ENCODE results near the gene DLGAP1.
"Not testable (repeated sequence)": the region's sequence is repeated elsewhere in the genome, so short reads cannot be mapped to it uniquely, and the experiment has no call there.

Gene DLGAP1

GRCh38 chr18:3655254-3656050 is 799.7 kb downstream of the DLGAP1 start:
- Histone ChIP-seq H3K36me3 (ENCODE audit: control insufficient read depth in 1 of 2, insufficient read depth in 2 of 2, low read length in 2 of 2) (no peaks in the 10 kb centered on the region), H3K9me3 (ENCODE audit: control insufficient read depth in 1 of 2, low read length in 2 of 2) (no peaks in the 10 kb centered on the region), H3K27me3 (ENCODE audit: low read depth, low read length) (no peaks in the 10 kb centered on the region), H3K27ac (ENCODE audit: low read length) (no peak overlapping the region), H3K4me3 (ENCODE audit: low read depth in 1 of 2, low read length in 2 of 2) (no peak overlapping the region), H3K4me1 (ENCODE audit: control insufficient read depth in 1 of 2, insufficient read depth in 2 of 2, low read length in 2 of 2) (no peaks in the 10 kb centered on the region)

- H3K4me3 ChIP-seq (ENCODE audit: low read depth in 1 of 2, low read length in 2 of 2): no peak overlapping the region
- no peak overlapping the region for H3K27ac ChIP-seq (ENCODE audit: low read length)
- H3K9me3 ChIP-seq (ENCODE audit: control insufficient read depth in 1 of 2, low read length in 2 of 2): no peaks in the 10 kb centered on the region
- H3K4me1 ChIP-seq (ENCODE audit: control insufficient read depth in 1 of 2, insufficient read depth in 2 of 2, low read length in 2 of 2): no peaks in the 10 kb centered on the region
- no peaks in the 10 kb centered on the region for H3K36me3 ChIP-seq (ENCODE audit: control insufficient read depth in 1 of 2, insufficient read depth in 2 of 2, low read length in 2 of 2)
- H3K27me3 ChIP-seq (ENCODE audit: low read depth, low read length): no peaks in the 10 kb centered on the region
Measured at GRCh38 chr18:3654442-3655253, 800.5 kb downstream of the DLGAP1 start.

GRCh38 chr18:3653851-3654441 is 801.2 kb downstream of the DLGAP1 start:
- Histone ChIP-seq H3K9me3 (ENCODE audit: control insufficient read depth in 1 of 2, low read length in 2 of 2) (no peaks in the 10 kb centered on the region), H3K27me3 (ENCODE audit: low read depth, low read length) (no peaks in the 10 kb centered on the region), H3K4me1 (ENCODE audit: control insufficient read depth in 1 of 2, insufficient read depth in 2 of 2, low read length in 2 of 2) (no peaks in the 10 kb centered on the region), H3K27ac (ENCODE audit: low read length) (no peak overlapping the region), H3K36me3 (ENCODE audit: control insufficient read depth in 1 of 2, insufficient read depth in 2 of 2, low read length in 2 of 2) (no peaks in the 10 kb centered on the region), H3K4me3 (ENCODE audit: low read depth in 1 of 2, low read length in 2 of 2) (no peak overlapping the region)

GRCh38 chr18:3653263-3653850 is 801.8 kb downstream of the DLGAP1 start:
- no peaks in the 10 kb centered on the region for H3K36me3 ChIP-seq (ENCODE audit: control insufficient read depth in 1 of 2, insufficient read depth in 2 of 2, low read length in 2 of 2)
- H3K4me3 ChIP-seq (ENCODE audit: low read depth in 1 of 2, low read length in 2 of 2): no peak overlapping the region
- H3K9me3 ChIP-seq (ENCODE audit: control insufficient read depth in 1 of 2, low read length in 2 of 2): no peaks in the 10 kb centered on the region
- peak overlapping the region; percentile 49 for H3K27ac ChIP-seq (ENCODE audit: low read length)
- H3K4me1 ChIP-seq (ENCODE audit: control insufficient read depth in 1 of 2, insufficient read depth in 2 of 2, low read length in 2 of 2): no peaks in the 10 kb centered on the region
- no peaks in the 10 kb centered on the region for H3K27me3 ChIP-seq (ENCODE audit: low read depth, low read length)

- H3K4me3 ChIP-seq (ENCODE audit: low read depth in 1 of 2, low read length in 2 of 2): no peak overlapping the region
Measured at GRCh38 chr18:3652380-3653262, 802.5 kb downstream of the DLGAP1 start.

GRCh38 chr18:3651266-3651665 is 803.8 kb downstream of the DLGAP1 start:
- Histone ChIP-seq H3K4me1 (ENCODE audit: control insufficient read depth in 1 of 2, insufficient read depth in 2 of 2, low read length in 2 of 2) (no peaks in the 10 kb centered on the region), H3K27me3 (ENCODE audit: low read depth, low read length) (no peaks in the 10 kb centered on the region), H3K4me3 (ENCODE audit: low read depth in 1 of 2, low read length in 2 of 2) (no peak overlapping the region), H3K27ac (ENCODE audit: low read length) (no peak overlapping the region), H3K36me3 (ENCODE audit: control insufficient read depth in 1 of 2, insufficient read depth in 2 of 2, low read length in 2 of 2) (no peaks in the 10 kb centered on the region), H3K9me3 (ENCODE audit: control insufficient read depth in 1 of 2, low read length in 2 of 2) (no peaks in the 10 kb centered on the region)

More at GRCh38 chr18:3652380-3653262, 802.5 kb downstream of the DLGAP1 start:
- H3K27me3 ChIP-seq (ENCODE audit: low read depth, low read length): no peaks in the 10 kb centered on the region
- H3K36me3 ChIP-seq (ENCODE audit: control insufficient read depth in 1 of 2, insufficient read depth in 2 of 2, low read length in 2 of 2): no peaks in the 10 kb centered on the region
- no peaks in the 10 kb centered on the region for H3K4me1 ChIP-seq (ENCODE audit: control insufficient read depth in 1 of 2, insufficient read depth in 2 of 2, low read length in 2 of 2)
- H3K9me3 ChIP-seq (ENCODE audit: control insufficient read depth in 1 of 2, low read length in 2 of 2): no peaks in the 10 kb centered on the region
- peak overlapping the region; percentile 52 for H3K27ac ChIP-seq (ENCODE audit: low read length)

- H3K27ac ChIP-seq (ENCODE audit: low read length); H3K27me3 ChIP-seq (ENCODE audit: low read depth, low read length); H3K4me3 ChIP-seq (ENCODE audit: low read depth in 1 of 2, low read length in 2 of 2): not testable (repeated sequence)
Measured at GRCh38 chr18:3650521-3651042, 804.5 kb downstream of the DLGAP1 start.

GRCh38 chr18:3649633-3650426 is 805.3 kb downstream of the DLGAP1 start:
- peak overlapping the region; percentile 65 for H3K27ac ChIP-seq (ENCODE audit: low read length)
- no peaks in the 10 kb centered on the region for H3K27me3 ChIP-seq (ENCODE audit: low read depth, low read length)
- no peak overlapping the region for H3K4me3 ChIP-seq (ENCODE audit: low read depth in 1 of 2, low read length in 2 of 2)
- H3K9me3 ChIP-seq (ENCODE audit: control insufficient read depth in 1 of 2, low read length in 2 of 2): no peaks in the 10 kb centered on the region
- no peaks in the 10 kb centered on the region for H3K36me3 ChIP-seq (ENCODE audit: control insufficient read depth in 1 of 2, insufficient read depth in 2 of 2, low read length in 2 of 2)
- no peaks in the 10 kb centered on the region for H3K4me1 ChIP-seq (ENCODE audit: control insufficient read depth in 1 of 2, insufficient read depth in 2 of 2, low read length in 2 of 2)

More at GRCh38 chr18:3650521-3651042, 804.5 kb downstream of the DLGAP1 start:
- not testable (repeated sequence) for H3K36me3 ChIP-seq (ENCODE audit: control insufficient read depth in 1 of 2, insufficient read depth in 2 of 2, low read length in 2 of 2); H3K4me1 ChIP-seq (ENCODE audit: control insufficient read depth in 1 of 2, insufficient read depth in 2 of 2, low read length in 2 of 2); H3K9me3 ChIP-seq (ENCODE audit: control insufficient read depth in 1 of 2, low read length in 2 of 2)

GRCh38 chr18:3649135-3649632 is 805.9 kb downstream of the DLGAP1 start:
- H3K4me3 ChIP-seq (ENCODE audit: low read depth in 1 of 2, low read length in 2 of 2): no peak overlapping the region
- no peaks in the 10 kb centered on the region for H3K36me3 ChIP-seq (ENCODE audit: control insufficient read depth in 1 of 2, insufficient read depth in 2 of 2, low read length in 2 of 2)
- no peaks in the 10 kb centered on the region for H3K9me3 ChIP-seq (ENCODE audit: control insufficient read depth in 1 of 2, low read length in 2 of 2)
- peak overlapping the region; percentile 65 for H3K27ac ChIP-seq (ENCODE audit: low read length)
- H3K4me1 ChIP-seq (ENCODE audit: control insufficient read depth in 1 of 2, insufficient read depth in 2 of 2, low read length in 2 of 2): no peaks in the 10 kb centered on the region
- no peaks in the 10 kb centered on the region for H3K27me3 ChIP-seq (ENCODE audit: low read depth, low read length)

GRCh38 chr18:3648641-3649040 is 806.5 kb downstream of the DLGAP1 start:
- no peaks in the 10 kb centered on the region for H3K4me1 ChIP-seq (ENCODE audit: control insufficient read depth in 1 of 2, insufficient read depth in 2 of 2, low read length in 2 of 2)
- no peaks in the 10 kb centered on the region for H3K36me3 ChIP-seq (ENCODE audit: control insufficient read depth in 1 of 2, insufficient read depth in 2 of 2, low read length in 2 of 2)
- H3K4me3 ChIP-seq (ENCODE audit: low read depth in 1 of 2, low read length in 2 of 2): no peak overlapping the region
- no peaks in the 10 kb centered on the region for H3K27me3 ChIP-seq (ENCODE audit: low read depth, low read length)
- no peaks in the 10 kb centered on the region for H3K9me3 ChIP-seq (ENCODE audit: control insufficient read depth in 1 of 2, low read length in 2 of 2)
- peak overlapping the region; percentile 65 for H3K27ac ChIP-seq (ENCODE audit: low read length)

All from muscle layer of duodenum (tissue), 2 donors.